DMS53 (cell line): ENCODE measurements around the gene FAM185A.
"Not testable (repeated sequence)": the region's sequence is repeated elsewhere in the genome, so short reads cannot be mapped to it uniquely, and the experiment has no call there.

ENCODE experiments used
- DNase-seq: peaks from one replicate; lab custom pipeline; 2025; lab: John Stamatoyannopoulos, UW

The FAM185A gene

GRCh38 chr7:102778663-102779062 lies 29.9 kb downstream of the FAM185A start:
- DNase-seq, result not testable (repeated sequence)

- not testable (repeated sequence) for DNase-seq
These were observed 32.1 kb downstream of the FAM185A start for GRCh38 chr7:102780926-102781325.

- not testable (repeated sequence) for DNase-seq
These were observed 40.0 kb downstream of the FAM185A start for GRCh38 chr7:102788770-102789169.

GRCh38 chr7:102790364-102791100 lies 41.7 kb downstream of the FAM185A start:
- not testable (repeated sequence) for DNase-seq

GRCh38 chr7:102791367-102791766 lies 42.6 kb downstream of the FAM185A start:
- DNase-seq, result not testable (repeated sequence)

- DNase-seq, result not testable (repeated sequence)
These were observed 43.0 kb downstream of the FAM185A start for GRCh38 chr7:102791831-102792230.

GRCh38 chr7:102794567-102794966 lies 45.8 kb downstream of the FAM185A start:
- DNase-seq, result peak; percentile 6

GRCh38 chr7:102795987-102796595 lies 47.3 kb downstream of the FAM185A start:
- DNase-seq, result not testable (repeated sequence)

- no peak for DNase-seq
These were observed 57.8 kb downstream of the FAM185A start for GRCh38 chr7:102806613-102807012.

GRCh38 chr7:102810916-102811315 lies 62.1 kb downstream of the FAM185A start:
- DNase-seq, result no peak

- no peak for DNase-seq
These were observed 63.3 kb downstream of the FAM185A start for GRCh38 chr7:102811942-102812678.

- DNase-seq, result no peak
These were observed 64.6 kb downstream of the FAM185A start for GRCh38 chr7:102813191-102814024.

GRCh38 chr7:102814025-102814471 lies 65.2 kb downstream of the FAM185A start:
- no peak for DNase-seq

GRCh38 chr7:102817616-102818573 lies 69.1 kb downstream of the FAM185A start:
- no peak for DNase-seq

GRCh38 chr7:102819151-102819550 lies 70.4 kb downstream of the FAM185A start:
- no peak for DNase-seq

GRCh38 chr7:102821994-102822747 lies 73.4 kb downstream of the FAM185A start:
- no peak for DNase-seq

- DNase-seq, result no peak
These were observed 74.8 kb downstream of the FAM185A start for GRCh38 chr7:102823390-102824119.

- DNase-seq, result no peak
These were observed 79.5 kb downstream of the FAM185A start for GRCh38 chr7:102828286-102828685.

GRCh38 chr7:102829075-102829474 lies 80.3 kb downstream of the FAM185A start:
- DNase-seq, result no peak
